HG02623 (cell line): ENCODE data around the gene STK26.
A peak's percentile ranks its signal among the peaks of the same experiment; 100 is the strongest.
"Not testable (repeated sequence)": the region's sequence is repeated elsewhere in the genome, so short reads cannot be mapped to it uniquely, and the experiment has no call there.

ENCODE experiments used
- ATAC-seq: cut with Tn5 transposase; IDR thresholded peaks from one replicate; pipeline ENCODE4 v1.9.1; 2021; ENCODE audit warnings: moderate library complexity; ENCODE audit not compliant: unreplicated experiment

The STK26 gene

GRCh38 chrX:132022967-132023895 is at the start of gene STK26:
TSS of gene STK26 (plus strand) at chrX:132023302. CDS start at chrX:132023618, 316 bp downstream.
- ATAC-seq: peak; percentile 74

DNA sequence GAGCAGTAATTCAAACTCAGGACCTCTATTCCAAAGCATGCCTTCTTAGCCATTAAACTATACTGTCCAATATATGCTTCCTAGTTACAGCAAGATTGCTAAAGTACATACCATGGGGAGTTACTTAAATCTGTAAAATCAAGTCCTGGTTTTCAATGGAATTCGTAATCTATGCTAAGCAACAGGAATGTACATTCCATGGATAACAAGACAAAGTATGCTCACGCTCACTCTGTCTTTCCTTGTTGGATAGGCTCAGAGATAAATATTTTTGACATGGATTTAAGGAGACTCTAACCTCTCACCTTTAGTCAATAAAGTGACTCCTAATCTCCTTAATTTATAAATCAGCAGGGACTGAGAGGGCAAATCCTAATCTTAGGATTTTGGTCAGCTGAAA is 47.3 kb upstream of the STK26 start:
- no peak for ATAC-seq

DNA sequence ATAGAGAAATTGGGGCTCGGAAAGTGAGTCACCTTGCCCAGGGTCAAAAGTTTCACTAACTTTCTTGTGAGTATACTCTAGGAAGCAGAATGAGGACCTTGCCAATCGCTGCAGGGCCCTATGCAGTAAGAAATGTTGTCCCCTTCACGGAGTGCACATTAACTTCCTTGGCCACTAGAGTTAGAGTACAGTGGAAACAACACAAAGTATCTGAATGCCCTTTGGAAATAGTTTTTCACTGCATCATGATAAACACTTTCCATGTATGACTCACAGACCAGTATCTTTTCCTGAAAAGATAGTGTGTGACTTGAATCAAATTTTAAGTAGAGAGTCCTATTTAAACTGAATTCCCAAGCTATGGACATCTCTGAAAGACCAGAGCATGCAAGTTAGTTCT is 45.5 kb upstream of the STK26 start:
- no peak for ATAC-seq

DNA sequence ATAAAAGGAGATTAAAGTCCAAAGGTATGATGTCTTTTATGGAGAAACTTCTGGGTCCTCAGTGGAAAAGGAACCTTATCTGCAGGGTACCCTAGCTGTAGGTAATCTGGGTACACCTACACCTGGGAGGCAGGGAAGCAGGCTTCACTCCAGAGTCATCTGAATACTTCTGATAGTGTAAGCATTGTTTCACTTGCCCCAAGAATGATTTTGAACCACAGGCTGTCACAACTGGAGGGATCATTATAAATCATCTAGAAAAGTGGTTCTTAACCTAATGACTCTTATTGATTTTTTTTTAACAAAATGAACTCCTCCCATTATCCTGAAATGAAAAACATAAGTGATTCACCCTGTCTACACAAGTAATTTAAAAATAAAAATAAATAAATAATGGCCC is 44.0 kb upstream of the STK26 start:
- ATAC-seq: no peak

DNA sequence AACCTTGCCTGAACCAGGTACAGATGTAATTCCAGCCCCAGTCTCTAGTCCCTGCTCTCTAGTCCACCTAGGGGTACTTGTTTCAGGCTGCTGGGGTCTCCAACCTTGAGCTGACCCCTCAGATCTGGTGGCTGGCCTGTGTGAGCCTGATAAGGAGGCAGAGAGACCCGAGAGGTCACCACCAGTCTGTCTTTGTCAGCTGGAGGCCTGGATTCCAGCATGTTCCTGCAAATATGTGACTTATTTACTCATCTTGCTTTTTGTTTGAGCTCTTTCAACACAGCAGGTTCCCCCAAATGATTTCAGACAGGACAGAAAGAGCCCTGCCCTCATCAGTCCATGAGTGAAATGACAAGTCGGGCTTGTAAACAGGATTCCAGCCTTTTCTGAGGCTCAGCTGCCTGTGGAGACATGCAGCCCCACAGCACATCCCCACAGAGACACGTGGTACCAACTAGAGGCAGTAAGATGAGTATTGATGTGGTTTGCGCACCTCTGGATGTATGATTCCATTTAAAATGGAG is 37.5 kb upstream of the STK26 start:
- ATAC-seq: no peak

DNA sequence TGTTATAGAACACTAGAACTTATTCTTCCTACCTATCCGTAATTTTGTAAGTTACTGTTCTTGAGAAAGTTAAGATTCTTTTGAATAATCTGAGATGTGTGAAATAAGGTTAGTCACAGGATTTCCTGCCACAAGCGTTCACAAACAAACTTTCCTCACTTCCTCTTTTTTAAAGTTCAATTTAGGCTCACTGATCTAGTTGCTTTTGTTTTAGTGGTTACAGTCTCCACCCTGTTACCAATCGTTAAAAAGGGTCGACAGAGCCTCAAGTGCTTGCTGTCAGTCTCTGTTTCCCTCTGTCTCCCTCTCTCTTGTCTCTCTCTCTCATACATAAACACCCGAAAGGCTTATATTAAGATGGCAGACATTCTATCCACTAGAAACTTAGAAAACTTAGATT is 35.9 kb upstream of the STK26 start:
- peak; percentile 98 for ATAC-seq

DNA sequence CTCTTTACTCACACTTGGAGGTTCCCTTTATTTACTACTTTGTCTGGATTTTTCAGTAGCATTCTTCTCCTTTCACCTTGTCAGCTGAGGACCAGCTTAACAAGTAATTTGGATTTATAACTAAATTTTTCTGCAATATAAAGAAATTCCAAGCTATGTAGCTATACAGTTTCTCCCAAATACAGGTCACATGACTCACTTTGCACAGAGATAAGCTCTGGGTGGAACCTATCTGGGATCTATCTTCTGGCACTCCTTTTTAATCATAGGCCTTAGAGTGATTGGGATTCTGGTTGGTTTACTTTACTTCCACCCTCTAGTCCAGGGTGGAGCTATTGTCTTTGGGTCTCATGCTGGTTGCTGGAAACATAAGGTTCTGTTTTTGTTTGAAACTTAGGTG is 34.9 kb upstream of the STK26 start:
- ATAC-seq: no peak

DNA sequence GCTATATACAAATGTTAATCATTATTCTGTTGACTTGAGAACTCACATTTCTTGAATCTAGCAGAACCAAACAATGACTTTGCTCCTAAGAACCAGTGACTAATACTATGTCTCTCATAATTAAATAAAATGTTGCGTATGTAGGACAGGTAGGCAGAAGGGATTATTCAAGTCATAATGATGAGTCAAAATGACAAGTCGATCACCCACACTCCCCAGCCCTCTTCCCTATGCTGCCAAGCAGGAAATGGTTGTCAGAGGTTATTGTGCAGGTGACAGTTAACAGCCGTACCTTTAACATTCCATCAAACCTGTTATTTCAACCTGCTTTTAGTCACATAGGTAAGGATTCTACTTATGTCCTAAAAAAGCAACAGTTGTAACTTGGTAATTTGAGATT is 22.0 kb upstream of the STK26 start:
- ATAC-seq: no peak

- ATAC-seq: no peak
Measured at GRCh38 chrX:132004728-132005127, 18.4 kb upstream of the STK26 start.

- ATAC-seq: no peak
Measured at GRCh38 chrX:132009350-132009749, 13.8 kb upstream of the STK26 start.

- ATAC-seq: not testable (repeated sequence)
Measured at GRCh38 chrX:132010213-132010612, 12.9 kb upstream of the STK26 start.

- ATAC-seq: no peak
Measured at GRCh38 chrX:132015875-132016274, 7.2 kb upstream of the STK26 start.

GRCh38 chrX:132016628-132017430 is 6.3 kb upstream of the STK26 start:
- no peak for ATAC-seq

DNA sequence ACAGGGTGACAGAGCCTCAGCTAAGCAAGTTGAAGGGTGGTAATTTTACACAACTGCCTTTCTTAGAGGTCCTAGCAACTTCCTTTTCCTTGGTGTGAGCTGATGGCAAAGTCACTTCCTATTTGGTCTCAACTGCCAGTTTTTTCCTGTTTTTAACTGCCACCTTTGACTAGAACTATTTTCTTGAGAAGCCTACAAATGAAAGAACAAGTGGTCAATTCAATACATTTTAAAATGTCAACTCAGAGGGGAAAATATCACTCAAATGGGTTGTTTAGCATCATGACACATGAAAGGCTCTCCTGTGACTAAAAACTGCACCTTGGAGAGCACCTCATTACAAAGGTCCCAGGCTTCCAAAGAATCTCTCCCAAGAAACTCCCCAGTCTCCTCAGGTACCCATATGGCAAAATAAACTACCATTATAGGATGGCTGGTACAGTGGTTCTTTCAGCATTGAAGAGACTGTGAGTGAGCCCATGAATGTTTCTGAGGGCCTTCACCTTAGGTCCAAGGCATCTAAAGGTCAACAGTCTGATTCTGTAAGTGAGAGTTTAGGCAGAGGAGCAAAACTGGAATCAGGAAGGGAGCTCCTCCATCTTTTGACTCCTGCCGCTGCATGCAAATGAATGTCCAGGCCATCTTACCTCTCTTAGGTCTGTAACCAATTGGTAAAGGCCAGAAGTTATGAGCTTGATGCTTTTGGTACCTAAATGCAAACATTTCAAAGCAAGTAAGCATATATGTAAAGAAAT is 5.5 kb upstream of the STK26 start:
- no peak for ATAC-seq

GRCh38 chrX:132022198-132022966 is 720 bp upstream of the STK26 start:
- peak; percentile 3 for ATAC-seq

DNA sequence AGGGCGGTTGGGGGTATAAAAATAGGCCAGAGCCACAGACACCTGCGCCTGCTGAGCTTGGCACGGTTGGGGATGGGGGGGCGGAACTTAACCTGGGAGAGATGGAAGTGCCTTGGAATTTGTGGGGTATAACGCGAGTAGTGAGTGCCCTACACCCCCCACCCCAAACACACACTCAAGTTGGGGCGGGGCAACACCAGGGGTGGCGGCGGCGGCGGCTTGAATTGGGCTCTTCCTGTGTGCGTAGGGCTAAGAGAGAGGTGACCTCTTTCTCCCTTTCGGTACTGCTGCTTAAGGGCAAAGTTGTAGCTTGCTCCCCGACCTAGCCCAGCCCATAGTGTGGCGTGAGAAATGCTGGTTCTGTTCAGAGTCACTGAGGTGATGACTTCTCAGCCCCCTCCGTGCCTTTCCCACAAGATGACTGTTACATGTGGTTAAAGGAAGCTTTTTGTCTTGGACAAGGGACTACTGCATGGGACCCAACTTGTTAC is 839 bp downstream of the STK26 start:
- ATAC-seq: peak; percentile 40

- no peak for ATAC-seq
Measured at GRCh38 chrX:132025041-132025440, 1.9 kb downstream of the STK26 start.

GRCh38 chrX:132030264-132030663 is 7.2 kb downstream of the STK26 start:
- ATAC-seq: no peak

DNA sequence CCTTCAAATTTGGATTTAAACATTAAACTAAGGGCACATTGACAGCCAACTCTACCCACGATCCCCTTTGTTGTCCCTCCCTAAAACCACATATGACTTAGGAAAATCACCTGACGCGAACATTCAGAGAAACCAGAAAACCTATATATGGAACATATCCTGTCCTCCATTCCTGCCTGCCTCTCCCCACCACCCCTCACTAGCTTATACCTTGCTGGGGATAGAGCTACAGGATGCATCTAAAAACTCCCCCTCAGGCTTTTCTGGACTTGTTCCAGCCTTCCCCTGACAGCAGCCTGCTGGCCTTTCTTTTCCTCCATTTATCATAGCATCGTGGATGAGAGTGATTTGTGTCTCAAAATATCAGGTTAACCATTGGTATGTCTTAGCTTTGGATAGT is 8.8 kb downstream of the STK26 start:
- ATAC-seq: no peak

GRCh38 chrX:132033166-132033565 is 10.1 kb downstream of the STK26 start:
- no peak for ATAC-seq
